Head of caudate nucleus (tissue), 42 donors: Measurements from ENCODE around the gene GZF1.

Experiments
- DNase-seq, 42 donors: peaks; one replicate each; pipeline versions ENCODE4 v3.0.0 to v3.0.0-alpha.2; 2020 to 2021; ENCODE audit warnings: mixed read lengths in 7 of 42
- intact Hi-C: fragments of 100-400 bp; cut with DNase I; formaldehyde crosslinking; loops from one replicate; pipeline ENCODE4 v1.15.0; 2022

The GZF1 gene

GRCh38 chr20:23363257-23363649 is 1.3 kb downstream of the GZF1 start:
- DNase-seq: peak in 1 of 42 donors; percentile 47
- intact Hi-C loops: loop anchor here (5.0 kb wide), 1 partner anchor 59 kb away; the partner anchor contains the start of gene NAPB

- no peak for DNase-seq
- intact Hi-C loops: no loop called here
These were observed 3.6 kb downstream of the GZF1 start for GRCh38 chr20:23365390-23366165.

GRCh38 chr20:23366384-23366783 is 4.4 kb downstream of the GZF1 start:
- intact Hi-C loops: no loop called here
- no peak for DNase-seq

GRCh38 chr20:23367770-23368169 is 5.8 kb downstream of the GZF1 start:
- intact Hi-C loops: no loop called here

GRCh38 chr20:23368316-23369071 is 6.5 kb downstream of the GZF1 start:
- DNase-seq: no peak
- intact Hi-C loops: no loop called here

More at GRCh38 chr20:23367770-23368169, 5.8 kb downstream of the GZF1 start:
- no peak for DNase-seq

GRCh38 chr20:23369072-23369823 is 7.3 kb downstream of the GZF1 start:
- no peak for DNase-seq
- intact Hi-C loops: no loop called here

- no peak for DNase-seq
- intact Hi-C loops: no loop called here
These were observed 8.3 kb downstream of the GZF1 start for GRCh38 chr20:23370274-23370673.

GRCh38 chr20:23370873-23371272 is 8.9 kb downstream of the GZF1 start:
- intact Hi-C loops: no loop called here
- no peak for DNase-seq

GRCh38 chr20:23371496-23371895 is 9.5 kb downstream of the GZF1 start:
- no peak for DNase-seq
- intact Hi-C loops: no loop called here

- intact Hi-C loops: no loop called here
- DNase-seq: no peak
These were observed 12.5 kb downstream of the GZF1 start for GRCh38 chr20:23374441-23374840.

- intact Hi-C loops: no loop called here
- DNase-seq: no peak
These were observed 13.8 kb downstream of the GZF1 start for GRCh38 chr20:23375827-23376226.

- DNase-seq: no peak
- intact Hi-C loops: no loop called here
These were observed 17.8 kb downstream of the GZF1 start for GRCh38 chr20:23379772-23380171.

GRCh38 chr20:23381876-23382275 is 19.9 kb downstream of the GZF1 start:
- DNase-seq: no peak
- intact Hi-C loops: no loop called here

- intact Hi-C loops: no loop called here
- DNase-seq: no peak
These were observed 24.5 kb downstream of the GZF1 start for GRCh38 chr20:23386304-23387117.

GRCh38 chr20:23387118-23387443 is 25.1 kb downstream of the GZF1 start:
- DNase-seq: no peak

GRCh38 chr20:23390091-23390774 is 28.3 kb downstream of the GZF1 start:
- intact Hi-C loops: no loop called here
- DNase-seq: no peak

More at GRCh38 chr20:23387118-23387443, 25.1 kb downstream of the GZF1 start:
- intact Hi-C loops: no loop called here

- DNase-seq: no peak
- intact Hi-C loops: no loop called here
These were observed 29.8 kb downstream of the GZF1 start for GRCh38 chr20:23391707-23392310.
